ENCODE data around the gene OMA1.

The OMA1 gene

DNA sequence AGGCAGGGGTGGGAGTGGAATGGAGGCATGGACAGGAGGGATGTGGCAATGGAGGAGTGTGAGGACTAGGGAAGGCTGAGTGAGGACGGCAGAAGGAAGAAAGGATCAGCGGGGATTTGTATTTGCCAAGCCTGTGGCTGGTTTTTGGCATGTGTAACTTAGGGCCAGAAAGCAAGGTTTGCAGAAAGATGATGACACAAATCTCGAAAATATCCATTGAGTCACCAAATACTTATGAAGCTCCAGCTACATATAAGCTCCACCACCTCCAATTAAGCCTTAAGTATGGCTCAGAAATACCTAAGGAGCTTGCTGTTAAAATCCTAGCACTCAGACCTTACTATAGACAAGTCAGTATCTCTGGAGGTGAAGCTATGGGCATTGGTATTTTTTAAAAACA is 90.1 kb downstream of the OMA1 start:
- DNase-seq, result no peak

DNA sequence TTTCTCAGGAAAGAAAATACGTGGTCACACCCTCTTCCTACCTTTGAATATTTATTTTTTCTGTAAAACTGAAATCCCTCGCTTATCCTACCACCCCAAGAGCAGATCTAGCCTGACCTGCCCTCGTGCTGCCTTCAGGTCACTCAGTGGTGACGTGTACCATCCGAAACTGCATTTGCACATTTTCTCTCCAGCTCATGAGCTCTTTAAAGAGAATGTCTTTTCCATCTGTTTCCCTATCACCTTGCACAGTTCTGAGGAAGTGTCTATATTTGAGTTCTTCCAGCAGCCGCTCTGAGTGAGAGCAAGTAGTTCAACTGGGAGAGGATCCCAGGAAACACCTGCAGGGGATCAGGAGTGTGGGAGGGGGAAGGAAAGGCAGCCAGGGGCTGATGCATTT is 91.7 kb downstream of the OMA1 start:
- DNase-seq, result no peak

DNA sequence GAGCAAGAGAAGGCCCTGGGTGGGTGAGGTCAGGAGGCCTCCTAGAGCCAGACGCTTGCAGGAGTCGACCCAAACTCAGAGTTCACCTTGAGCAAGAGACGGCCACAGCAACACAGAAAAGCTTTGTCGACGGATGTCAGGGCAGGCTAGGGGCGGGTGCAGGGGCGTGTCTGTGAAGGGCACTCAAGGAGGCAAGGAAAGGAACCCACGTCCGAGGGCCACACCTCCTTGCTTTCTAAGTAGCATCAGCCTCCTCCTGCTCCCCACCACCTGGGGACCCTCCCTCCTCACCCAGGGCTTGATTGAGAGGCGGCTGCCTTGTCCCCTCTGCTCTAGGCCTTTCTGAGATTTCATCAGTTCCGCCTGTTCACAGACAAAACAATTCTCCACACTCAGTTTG is 92.1 kb downstream of the OMA1 start:
- no peak for DNase-seq

DNA sequence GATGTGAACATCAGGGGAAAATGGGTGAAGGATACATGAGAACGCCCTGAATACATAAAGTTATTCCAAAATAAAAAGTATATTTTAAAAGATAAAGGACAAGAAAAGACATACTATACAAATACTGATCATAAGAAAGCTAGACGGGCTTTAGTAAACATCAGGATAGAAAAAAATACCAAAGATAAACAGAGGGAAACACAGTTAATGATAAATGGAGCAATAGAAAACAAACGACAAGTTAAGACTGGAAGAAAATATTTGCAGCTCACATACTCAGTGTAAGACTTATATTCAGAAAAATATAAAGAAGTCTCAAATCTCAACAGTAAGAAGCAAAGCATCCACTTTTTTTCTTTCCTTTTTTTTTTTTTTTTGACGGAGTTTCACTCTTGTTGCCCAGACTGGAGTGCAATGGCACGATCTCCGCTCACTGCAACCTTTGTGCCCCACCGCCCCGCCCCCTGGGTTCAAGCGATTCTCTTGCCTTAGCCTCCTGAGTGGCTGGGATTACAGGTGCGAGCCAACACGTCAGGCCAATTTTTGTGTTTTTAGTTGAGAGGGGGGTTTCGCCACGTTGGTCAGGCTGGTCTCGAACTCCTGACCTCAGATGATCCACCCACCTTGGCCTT is 94.8 kb downstream of the OMA1 start:
- DNase-seq, result no peak

DNA sequence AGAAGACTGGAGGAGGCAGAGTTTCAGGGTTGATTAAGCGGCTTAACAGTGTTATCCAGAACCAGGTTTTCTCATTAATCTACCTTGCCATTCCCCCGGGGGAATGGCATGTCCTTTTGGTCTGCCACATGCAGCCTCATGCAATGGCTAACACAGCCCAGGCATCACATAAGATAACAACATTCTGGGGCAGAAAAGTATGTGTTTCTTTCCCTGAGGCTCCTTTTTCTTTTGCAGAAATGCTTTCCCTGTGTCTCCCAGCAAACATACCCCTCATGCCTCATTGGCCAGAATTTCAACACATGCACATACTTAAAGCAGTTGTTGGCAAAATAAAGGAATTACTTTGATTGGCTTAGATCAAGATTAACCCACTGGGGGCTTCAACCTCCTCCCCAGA is 98.6 kb downstream of the OMA1 start:
- DNase-seq, result no peak

GRCh38 chr1:58447042-58447441 is 99.5 kb downstream of the OMA1 start:
- DNase-seq, result no peak

GRCh38 chr1:58446368-58446767 is 100.2 kb downstream of the OMA1 start:
- DNase-seq, result no peak

DNA sequence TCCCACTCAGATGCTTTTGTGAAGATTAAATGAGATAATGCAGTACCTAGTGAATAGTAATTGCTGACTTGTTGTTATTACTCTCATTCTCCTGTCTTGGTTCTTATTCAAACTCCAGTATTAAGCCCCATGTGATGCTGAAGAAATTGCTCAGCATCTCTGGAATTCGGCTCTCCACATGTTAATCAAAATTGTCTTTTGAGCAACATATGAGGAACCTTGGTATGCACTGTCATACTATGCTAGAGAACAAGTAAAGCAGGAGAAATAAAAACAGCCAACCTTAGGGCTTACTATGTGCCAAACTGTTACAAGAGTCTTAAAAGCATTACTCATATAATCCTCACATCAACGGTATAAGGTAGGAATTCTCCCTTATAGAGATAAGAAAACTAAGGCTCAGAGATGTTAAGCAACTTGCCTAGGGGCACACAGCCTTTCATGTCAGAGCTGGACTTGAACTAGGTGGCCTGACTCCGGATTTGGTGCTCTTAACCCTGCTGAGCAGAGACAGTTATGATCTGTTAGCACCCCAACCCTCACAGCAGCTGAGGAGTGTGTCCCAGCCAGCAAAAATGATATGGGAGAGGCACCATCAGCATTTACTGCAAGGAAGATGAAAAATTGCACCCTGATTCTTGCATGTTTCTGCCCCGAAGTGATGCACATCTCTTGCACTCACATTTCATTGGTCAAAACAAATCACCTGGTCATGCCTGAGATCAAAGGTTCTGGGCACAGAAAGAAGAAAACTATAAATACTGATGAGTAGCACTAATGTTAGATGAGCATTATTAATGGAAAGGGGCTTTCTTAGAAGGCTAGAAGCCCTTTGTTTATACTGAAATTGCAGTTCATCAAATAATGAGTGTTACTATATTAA is 102.3 kb downstream of the OMA1 start:
- no peak for DNase-seq

- no peak for DNase-seq
Measured at GRCh38 chr1:58442114-58442513, 104.4 kb downstream of the OMA1 start.

DNA sequence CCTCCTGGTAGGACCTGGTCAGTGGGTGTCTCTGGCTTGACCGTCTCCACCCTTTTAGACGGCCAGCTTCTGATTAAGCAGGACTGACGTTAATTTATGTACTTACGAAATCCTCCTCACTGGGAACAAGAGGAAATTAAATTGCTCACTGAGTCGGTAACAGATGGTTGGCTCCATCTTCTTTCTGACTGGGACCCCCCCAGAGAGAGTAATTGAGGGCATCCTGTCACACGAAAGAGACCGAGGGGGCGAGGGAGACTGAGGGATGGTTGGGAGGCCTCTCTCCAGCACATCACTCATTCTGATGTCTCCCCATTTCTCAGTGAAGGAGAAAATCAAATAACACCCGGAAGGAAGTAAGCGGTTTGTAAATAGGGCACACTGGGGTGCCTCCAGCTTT is 104.8 kb downstream of the OMA1 start:
- DNase-seq, result no peak

DNA sequence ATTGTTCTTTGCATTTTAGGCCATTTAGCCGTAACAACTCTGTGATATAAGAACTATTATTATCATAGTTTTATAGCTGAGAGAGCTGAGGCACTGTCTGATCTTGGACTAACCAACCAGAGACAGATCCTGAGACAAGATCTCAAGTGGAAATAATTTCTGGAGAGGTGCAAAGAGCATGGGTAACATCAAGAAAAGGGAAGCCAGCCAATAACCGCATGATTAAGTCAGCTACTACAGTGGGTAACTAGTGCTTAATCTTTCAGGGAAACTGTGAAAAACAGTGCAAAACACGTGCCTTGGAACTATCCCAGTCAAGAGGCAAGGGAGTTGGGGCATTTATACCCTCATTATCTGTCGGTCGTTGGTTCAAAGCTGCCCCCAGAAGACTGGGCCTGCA is 105.8 kb downstream of the OMA1 start:
- no peak for DNase-seq

- DNase-seq, result no peak
Measured at GRCh38 chr1:58439946-58440345, 106.6 kb downstream of the OMA1 start.

DNA sequence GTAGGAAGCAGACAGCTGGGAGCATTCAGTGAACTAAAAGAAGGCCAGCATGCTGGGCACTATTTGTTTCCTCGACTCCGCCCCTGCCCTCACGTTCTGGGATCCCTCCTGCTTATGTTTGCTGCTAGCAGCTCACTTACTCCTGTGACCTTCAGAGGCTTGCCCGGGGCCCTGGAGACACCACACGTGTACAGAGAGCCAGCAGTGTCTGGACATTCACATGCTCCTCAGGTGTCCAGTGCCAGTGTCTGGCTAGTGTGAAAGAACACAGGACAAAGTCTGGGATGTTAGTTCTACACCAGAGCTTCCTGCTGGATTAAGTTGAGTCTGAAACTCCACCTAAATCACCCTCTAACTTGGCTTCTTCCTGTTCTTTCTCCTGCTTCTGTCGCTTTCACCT is 108.1 kb downstream of the OMA1 start:
- no peak for DNase-seq

DNA sequence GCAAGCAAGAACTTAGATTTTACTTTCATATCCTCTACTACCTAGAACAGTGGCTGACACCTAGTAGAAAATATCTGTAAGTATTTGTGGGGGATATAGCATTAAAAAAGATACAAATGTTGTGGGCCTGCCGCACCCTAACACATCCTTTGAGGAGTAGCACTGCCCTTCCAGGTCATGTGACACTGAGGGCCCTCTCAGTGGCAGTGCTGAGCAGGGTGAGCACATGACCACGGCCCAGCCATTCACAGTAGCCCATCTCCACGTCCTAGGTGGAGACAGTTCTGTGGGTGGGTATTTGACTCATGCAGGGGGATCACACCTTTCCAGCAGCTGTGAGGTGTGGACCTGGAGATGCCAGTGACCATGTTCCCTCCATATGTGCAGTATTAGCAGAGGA is 108.9 kb downstream of the OMA1 start:
- no peak for DNase-seq

- DNase-seq, result no peak
Measured at GRCh38 chr1:58436615-58437297, 109.8 kb downstream of the OMA1 start.

DNA sequence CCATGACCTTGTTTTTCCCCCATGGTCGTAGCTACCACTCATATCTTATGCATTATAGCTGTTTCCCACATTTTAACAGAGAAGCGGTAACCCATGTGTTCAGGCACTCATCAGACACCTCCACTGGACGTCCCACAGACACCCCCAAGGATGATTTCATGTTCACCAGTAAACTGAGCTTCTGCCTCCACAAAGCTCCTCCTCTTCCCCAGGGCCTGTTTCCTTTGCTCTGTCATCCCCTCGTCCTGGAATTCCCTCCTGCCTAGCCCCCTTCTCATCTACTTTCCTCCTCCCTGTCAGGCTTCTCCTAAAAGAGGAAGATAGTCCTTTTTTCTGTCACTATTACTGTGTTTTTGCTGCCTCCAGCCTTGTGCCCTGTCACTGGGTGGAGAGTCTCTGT is 111.2 kb downstream of the OMA1 start:
- DNase-seq, result no peak

- DNase-seq, result no peak
Measured at GRCh38 chr1:58434607-58435006, 111.9 kb downstream of the OMA1 start.

DNA sequence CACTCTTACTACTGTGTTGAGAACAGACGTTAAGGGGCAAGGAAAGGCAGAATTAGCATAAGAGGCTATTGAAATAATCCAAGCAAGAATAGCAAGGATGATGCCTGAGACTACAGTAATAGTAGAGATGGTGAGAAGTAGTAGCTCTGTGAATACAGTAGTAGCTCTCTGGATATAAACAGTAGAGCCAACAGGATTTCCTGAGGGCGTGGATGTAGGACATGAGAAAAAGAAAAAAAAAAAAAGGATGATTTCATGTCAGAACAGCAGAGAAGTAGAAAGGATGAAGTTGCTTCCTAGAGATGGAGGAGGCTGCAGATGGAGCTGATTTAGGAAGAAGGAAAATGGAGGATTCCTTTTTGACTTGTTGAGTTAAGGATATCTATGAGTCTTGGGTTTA is 112.3 kb downstream of the OMA1 start:
- DNase-seq, result no peak

DNA sequence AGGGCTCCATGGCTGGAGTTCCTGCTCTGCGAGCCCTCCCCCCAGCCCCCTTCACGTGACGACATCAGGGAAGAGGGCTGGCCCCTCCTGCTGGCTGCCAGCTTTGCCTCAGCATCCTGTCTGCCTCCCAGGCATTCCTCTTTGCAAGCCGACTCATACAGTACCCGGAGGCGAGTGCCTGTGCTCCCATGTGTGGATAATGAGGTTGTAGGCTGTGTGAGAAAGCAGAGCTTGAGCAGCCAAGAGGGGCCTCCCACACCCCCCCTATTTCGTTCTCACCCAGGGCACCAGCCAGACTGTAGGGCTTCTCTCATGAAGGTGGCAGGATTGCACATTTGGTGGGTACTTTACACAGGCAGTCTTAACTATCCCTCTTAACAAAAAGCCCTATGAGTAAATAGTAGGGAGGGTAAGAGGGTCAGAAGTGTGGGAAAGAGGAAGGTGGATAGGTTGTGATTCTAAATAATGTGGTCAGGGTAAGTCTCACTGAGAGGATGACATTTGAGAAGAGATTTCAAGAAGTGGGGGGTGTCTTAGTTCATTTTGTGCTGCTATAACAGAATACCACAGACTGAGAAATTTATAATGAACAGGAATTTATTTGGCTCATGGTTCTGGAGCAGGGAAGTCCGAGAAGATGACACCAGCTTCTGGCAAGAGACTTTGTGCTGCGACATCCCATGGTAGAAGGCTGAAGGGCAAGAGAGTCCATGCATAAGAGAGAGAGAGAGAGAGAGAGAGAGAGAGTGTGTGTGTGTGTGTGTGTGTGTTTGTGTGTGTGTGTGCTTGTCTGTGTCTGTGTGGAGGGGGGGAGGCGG is 113.5 kb downstream of the OMA1 start:
- no peak for DNase-seq

DNA sequence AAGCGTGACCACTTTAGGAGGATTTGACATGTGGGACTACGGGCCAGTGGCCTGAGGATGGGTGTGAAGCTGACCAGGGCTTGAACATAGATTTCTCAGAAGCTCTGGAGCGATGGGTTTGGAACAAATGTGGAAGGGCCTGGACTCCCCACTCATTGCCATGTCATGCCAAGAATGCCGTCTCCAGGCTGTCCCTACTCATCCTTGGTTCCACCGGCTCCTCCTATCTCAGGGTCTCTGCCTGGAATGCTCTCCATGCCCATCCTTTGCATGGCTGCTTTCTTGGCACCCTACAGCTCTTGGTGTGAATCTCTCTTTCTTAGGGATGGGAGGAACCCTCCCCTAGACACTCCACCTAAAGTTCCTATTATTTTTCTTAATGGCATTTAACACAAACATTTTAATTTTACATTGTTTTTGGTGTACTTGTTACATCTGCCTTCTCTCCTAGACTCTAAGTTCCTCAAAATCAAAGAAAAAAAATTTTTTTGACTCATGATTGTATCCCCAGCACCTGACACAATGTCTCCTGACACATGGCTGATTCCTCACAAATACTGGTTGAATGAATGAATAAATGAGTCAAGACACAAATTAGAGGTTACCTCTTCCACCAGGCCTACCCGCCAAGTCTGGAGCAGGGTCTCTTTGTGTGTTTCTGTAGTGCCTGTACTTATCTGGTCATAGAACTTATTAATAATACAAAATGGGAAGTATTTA is 114.5 kb downstream of the OMA1 start:
- DNase-seq, result no peak

All from midbrain (tissue), 1 donor.